HFF-Myc (cell line): ENCODE results near the gene SLC17A2.

ENCODE experiments used
- DNase-seq: peaks from one replicate; pipeline ENCODE4 v3.0.0-alpha.2; 2011; ENCODE audit warnings: low read depth; ENCODE audit errors: extremely low read depth
- H3K4me3 ChIP-seq: replicated peaks from 2 replicates; pipeline ENCODE4 v1.5.1; 2011; ENCODE audit warnings: low read depth, mild to moderate bottlenecking, control low read depth, low read length
- TF ChIP-seq, protein P1 (sequence below): IDR thresholded peaks from 2 replicates; pipeline ENCODE4 v1.5.1; 2012; ENCODE audit warnings: mild to moderate bottlenecking, low read depth, low read length, control low read depth; ENCODE audit errors: missing control alignments

The SLC17A2 gene

DNA sequence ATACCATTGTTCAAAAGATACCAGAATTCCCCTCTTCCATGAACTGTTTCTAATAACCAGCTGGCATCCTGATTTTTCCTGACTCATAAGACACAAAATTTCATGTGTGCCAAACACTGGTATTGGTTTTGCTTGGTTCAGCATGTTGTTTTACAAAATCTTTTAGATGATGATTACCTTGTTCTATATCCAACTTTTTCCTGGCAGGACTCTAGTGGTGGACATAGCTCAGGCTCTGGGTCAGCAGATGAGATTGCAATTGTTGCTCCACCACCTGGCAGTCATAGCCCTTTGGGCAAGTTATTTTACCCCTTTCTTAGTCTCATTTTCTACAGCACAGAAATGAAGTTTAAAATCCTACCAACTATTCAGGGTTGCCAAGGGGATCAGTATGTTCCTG lies 38.3 kb upstream of the SLC17A2 start:
- H3K4me3 ChIP-seq, result no peak overlapping the region
- TF ChIP-seq, protein P1, sequence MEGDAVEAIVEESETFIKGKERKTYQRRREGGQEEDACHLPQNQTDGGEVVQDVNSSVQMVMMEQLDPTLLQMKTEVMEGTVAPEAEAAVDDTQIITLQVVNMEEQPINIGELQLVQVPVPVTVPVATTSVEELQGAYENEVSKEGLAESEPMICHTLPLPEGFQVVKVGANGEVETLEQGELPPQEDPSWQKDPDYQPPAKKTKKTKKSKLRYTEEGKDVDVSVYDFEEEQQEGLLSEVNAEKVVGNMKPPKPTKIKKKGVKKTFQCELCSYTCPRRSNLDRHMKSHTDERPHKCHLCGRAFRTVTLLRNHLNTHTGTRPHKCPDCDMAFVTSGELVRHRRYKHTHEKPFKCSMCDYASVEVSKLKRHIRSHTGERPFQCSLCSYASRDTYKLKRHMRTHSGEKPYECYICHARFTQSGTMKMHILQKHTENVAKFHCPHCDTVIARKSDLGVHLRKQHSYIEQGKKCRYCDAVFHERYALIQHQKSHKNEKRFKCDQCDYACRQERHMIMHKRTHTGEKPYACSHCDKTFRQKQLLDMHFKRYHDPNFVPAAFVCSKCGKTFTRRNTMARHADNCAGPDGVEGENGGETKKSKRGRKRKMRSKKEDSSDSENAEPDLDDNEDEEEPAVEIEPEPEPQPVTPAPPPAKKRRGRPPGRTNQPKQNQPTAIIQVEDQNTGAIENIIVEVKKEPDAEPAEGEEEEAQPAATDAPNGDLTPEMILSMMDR, result no peak
- DNase-seq, result no peak

GRCh38 chr6:25966711-25967110 lies 36.2 kb upstream of the SLC17A2 start:
- TF ChIP-seq, protein P1, result no peak
- no peak overlapping the region for H3K4me3 ChIP-seq
- no peak for DNase-seq

DNA sequence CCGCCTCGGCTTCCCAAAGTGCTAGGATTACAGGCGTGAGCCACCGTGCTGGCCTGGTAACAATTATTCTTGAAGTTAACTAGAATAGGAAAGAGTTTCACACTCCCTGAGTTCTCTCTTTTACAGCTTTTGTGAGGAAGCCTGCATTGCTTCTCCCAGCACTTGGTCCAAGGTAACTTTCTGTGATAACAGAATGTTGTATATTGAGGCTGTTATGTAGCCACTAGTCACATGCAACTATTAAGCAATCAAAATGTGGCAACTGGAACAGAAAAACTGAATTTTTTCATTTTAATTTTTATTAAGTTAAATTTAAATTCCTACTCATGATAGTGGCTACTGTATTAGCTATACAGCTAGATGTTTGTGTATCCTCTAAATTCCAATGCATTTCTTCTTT lies 34.6 kb upstream of the SLC17A2 start:
- TF ChIP-seq, protein P1, result no peak
- H3K4me3 ChIP-seq, result no peak overlapping the region
- DNase-seq, result no peak

GRCh38 chr6:25963426-25964123 lies 33.1 kb upstream of the SLC17A2 start:
- TF ChIP-seq, protein P1, result no peak
- peak overlapping the region; percentile 53 for H3K4me3 ChIP-seq
- no peak for DNase-seq

DNA sequence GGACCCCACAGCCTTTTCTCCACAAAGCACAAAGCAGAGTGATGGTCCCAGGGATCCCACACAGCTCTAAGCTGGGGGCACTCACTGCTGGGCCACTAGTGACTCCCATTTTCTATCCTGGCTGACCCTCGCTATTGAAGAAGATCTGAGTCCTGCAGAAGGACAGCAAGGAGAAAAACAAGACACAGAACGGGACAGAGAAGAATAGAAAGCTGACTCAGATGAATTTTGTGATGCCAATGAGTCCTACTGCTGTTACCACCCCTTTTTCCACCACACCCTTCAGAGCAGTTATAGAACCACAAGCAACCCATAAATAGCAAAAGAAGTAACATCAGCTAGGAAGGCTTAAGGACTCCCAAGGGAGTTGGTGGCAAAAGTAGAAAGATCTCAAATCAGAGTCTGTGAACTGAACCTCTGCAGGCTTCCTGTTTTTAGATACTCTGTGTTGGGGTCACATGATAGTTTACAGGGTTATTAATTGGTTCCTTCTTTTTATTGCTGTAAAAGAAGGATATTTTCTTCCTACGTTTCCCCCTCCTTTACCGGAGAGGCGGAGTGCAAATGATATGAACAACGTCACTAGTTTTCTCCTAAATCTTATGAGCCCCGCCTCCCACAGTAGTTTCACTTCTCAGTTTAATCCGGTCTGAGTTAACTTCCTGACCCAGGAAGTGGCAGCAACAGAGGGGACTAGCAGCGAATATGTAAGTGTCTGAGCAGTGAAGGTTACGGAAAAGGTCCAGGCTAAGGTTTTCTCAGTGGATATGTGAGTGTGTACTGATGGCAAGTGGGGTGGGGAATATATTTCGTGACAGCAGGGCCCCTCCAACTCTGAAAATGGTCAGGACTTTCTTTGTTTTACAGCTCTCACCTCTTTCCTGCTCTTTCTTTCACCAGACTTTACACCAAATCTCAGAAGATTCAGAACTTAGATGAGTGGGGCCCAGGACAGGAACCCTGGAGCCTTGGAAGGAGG lies 31.9 kb upstream of the SLC17A2 start, which contains the start of gene TRIM38:
TSS of gene TRIM38 (plus strand) at position 654 of the 979 bp plus-strand sequence. CDS start 3,721 bp downstream, outside the sequence.
- peak; percentile 90 for DNase-seq
- TF ChIP-seq, protein P1, result no peak
- peak within 1 kb of the TSS; percentile 53 for H3K4me3 ChIP-seq

GRCh38 chr6:25961619-25962148 lies 31.2 kb upstream of the SLC17A2 start:
- H3K4me3 ChIP-seq, result peak overlapping the region; percentile 53; the same call in 1 of the 2 replicates
- TF ChIP-seq, protein P1, result no peak
- no peak for DNase-seq
